Liver (tissue), 9 donors: Measurements from ENCODE around the gene SLC12A1. TPM values are rescaled to one million over a fixed set of nuclear protein-coding genes. Genes with fewer than 3 reads are reported as not detected.

Experiments
- DNase-seq: peaks from one replicate; pipeline ENCODE4 v3.0.0-alpha.2; 2017; ENCODE audit warnings: low spot score
- H3K27ac ChIP-seq, 2 donors: one replicate each; pipeline ENCODE4 v1.7.0; 2013; ENCODE audit warnings: inconsistent platforms in 2 of 2, low read length in 2 of 2, control low read depth in 1 of 2, low read depth in 1 of 2, mild to moderate bottlenecking in 1 of 2
- H3K27me3 ChIP-seq, 4 donors: one replicate each; pipeline versions ENCODE4 v1.6.1 to v1.7.0; 2013; ENCODE audit warnings: low read length in 3 of 4, inconsistent platforms in 1 of 4, mild to moderate bottlenecking in 1 of 4, moderate library complexity in 1 of 4; ENCODE audit not compliant: control insufficient read depth in 4 of 4, insufficient read depth in 4 of 4
- H3K36me3 ChIP-seq, 4 donors: one replicate each; pipeline versions ENCODE4 v1.6.1 to v1.7.0; 2013; ENCODE audit warnings: low read length in 3 of 4, mild to moderate bottlenecking in 3 of 4, low read depth in 1 of 4, moderate library complexity in 1 of 4; ENCODE audit not compliant: control insufficient read depth in 4 of 4, insufficient read depth in 3 of 4
- H3K4me1 ChIP-seq, 4 donors: one replicate each; pipeline versions ENCODE4 v1.6.1 to v1.7.0; 2013; ENCODE audit warnings: low read length in 3 of 4, mild to moderate bottlenecking in 3 of 4, moderate library complexity in 1 of 4; ENCODE audit not compliant: control insufficient read depth in 4 of 4, insufficient read depth in 4 of 4
- H3K4me3 ChIP-seq, 3 donors: one replicate each; pipeline versions ENCODE4 v1.6.1 to v1.7.0; 2013; ENCODE audit warnings: low read length in 3 of 3, control low read depth in 1 of 3, low read depth in 1 of 3, mild to moderate bottlenecking in 1 of 3
- H3K9ac ChIP-seq, 2 donors: one replicate each; pipeline ENCODE4 v1.7.0; 2013; ENCODE audit warnings: low read length in 2 of 2, mild to moderate bottlenecking in 2 of 2, moderate library complexity in 2 of 2, control low read depth in 1 of 2, low read depth in 1 of 2
- H3K9me3 ChIP-seq, 4 donors: one replicate each; pipeline versions ENCODE4 v1.6.1 to v1.7.0; 2013; ENCODE audit warnings: low read length in 3 of 4; ENCODE audit not compliant: control insufficient read depth in 4 of 4
- ATF3 ChIP-seq: IDR thresholded peaks from 2 replicates; pipeline ENCODE4 v1.6.1; 2016; ENCODE audit warnings: antibody characterized with exemption
- CTCF ChIP-seq: fragments of 150-350 bp; IDR thresholded peaks from 2 replicates; pipeline ENCODE4 v1.5.1; 2017; ENCODE audit warnings: improper control_type of control experiment, low read depth, low read length; ENCODE audit not compliant: missing input control
- EGR1 ChIP-seq, 2 donors: IDR thresholded peaks; 2 replicates each; pipeline ENCODE4 v1.6.1; 2016 to 2018; ENCODE audit warnings: antibody characterized with exemption in 2 of 2, low read depth in 2 of 2
- FOXA1 ChIP-seq: IDR thresholded peaks from 2 replicates; pipeline ENCODE4 v1.6.1; 2016; ENCODE audit warnings: antibody characterized with exemption
- FOXA2 ChIP-seq: IDR thresholded peaks from 2 replicates; pipeline ENCODE4 v1.6.1; 2016; ENCODE audit warnings: antibody characterized with exemption
- GABPA ChIP-seq, 2 donors: IDR thresholded peaks in 1 of 2; conservative IDR thresholded peaks in 1 of 2; 2 replicates each; pipeline ENCODE4 v1.6.1; 2016; ENCODE audit warnings: antibody characterized with exemption in 2 of 2, mild to moderate bottlenecking in 1 of 2, moderate library complexity in 1 of 2
- HNF4A ChIP-seq, 2 donors: conservative IDR thresholded peaks; 2 replicates each; pipeline ENCODE4 v1.6.1; 2016; ENCODE audit warnings: antibody characterized with exemption in 2 of 2, mild to moderate bottlenecking in 2 of 2
- HNF4G ChIP-seq: IDR thresholded peaks from 2 replicates; pipeline ENCODE4 v1.6.1; 2016; ENCODE audit warnings: antibody characterized with exemption
- MAX ChIP-seq: IDR thresholded peaks from 2 replicates; pipeline ENCODE4 v1.6.1; 2016; ENCODE audit warnings: antibody characterized with exemption
- NR2F2 ChIP-seq: IDR thresholded peaks from 2 replicates; pipeline ENCODE4 v1.6.1; 2016; ENCODE audit warnings: antibody characterized with exemption
- RAD21 ChIP-seq, 2 donors: IDR thresholded peaks; 2 replicates each; pipeline ENCODE4 v1.6.1; 2016; ENCODE audit warnings: antibody characterized with exemption in 2 of 2, mild to moderate bottlenecking in 2 of 2
- RXRA ChIP-seq, 2 donors: IDR thresholded peaks; 2 replicates each; pipeline ENCODE4 v1.6.1; 2017 to 2018; ENCODE audit warnings: antibody characterized with exemption in 2 of 2, mild to moderate bottlenecking in 1 of 2
- SP1 ChIP-seq: IDR thresholded peaks from 2 replicates; pipeline ENCODE4 v1.6.1; 2018; ENCODE audit warnings: antibody characterized with exemption, mild to moderate bottlenecking
- YY1 ChIP-seq: IDR thresholded peaks from 2 replicates; pipeline ENCODE4 v1.6.1; 2016; ENCODE audit warnings: antibody characterized with exemption, mild to moderate bottlenecking
- ZBTB33 ChIP-seq: IDR thresholded peaks from 2 replicates; pipeline ENCODE4 v1.6.1; 2016; ENCODE audit warnings: antibody characterized with exemption
- WGBS: extraction: QIAGEN DNeasy Blood & Tissue Kit; methylation state at CpG from one replicate; pipeline ENCODE4 v1.1.7; 2013; 5-methylcytosine and 5-hydroxymethylcytosine counted together
- polyA plus RNA-seq, 2 donors: library from polyadenylated mRNA; stranded (reverse) in 1 of 2; unstranded in 1 of 2; fragments of 200-250 nt in 1 of 2; fragments of >200 nt in 1 of 2; fragmentation: Nextera tagmentation in 1 of 2; extraction: Ambion mirVana in 1 of 2; gene quantifications; one replicate each; pipeline versions ENCODE4 v1.2.1 to v1.2.3, GENCODE V29; 2013 to 2015
- total RNA-seq, 2 donors: library from RNA; depleted of rRNA; stranded (reverse); fragments of >200 nt; gene quantifications; one replicate each; pipeline ENCODE4 v1.2.3, GENCODE V29; 2014
- donor health status: healthy.
- donor health status: healthy.
- donor health status: healthy.
- donor health status: healthy.
- donor health status: healthy.

SLC12A1 gene
- total and polyA plus RNA-seq, 4 donors = 0.03 to 0.42 (median 0.09) TPM

GRCh38 chr15:48304398-48304797 lies 98.3 kb downstream of the SLC12A1 start:
- Histone ChIP-seq H3K36me3 (no peaks in the 10 kb centered on the region), H3K4me1 (no peaks in the 10 kb centered on the region), H3K27me3 (no peaks in the 10 kb centered on the region), H3K9me3 (peaks cover 0 to 3% (median 0%) of the 10 kb centered on the region in 4 donors), H3K4me3 (no peak overlapping the region), H3K27ac (no peak overlapping the region), H3K9ac (no peak overlapping the region)
- TF ChIP-seq ZBTB33 (no peak), RXRA (IDR thresholded peaks at IDR 0.05) (no peak), RAD21 (IDR thresholded peaks at IDR 0.05) (no peak), FOXA2 (no peak), MAX (no peak), GABPA (IDR thresholded peaks at IDR 0.05 in 1 of 2, conservative IDR thresholded peaks at IDR 0.05 in 1 of 2) (no peak), EGR1 (IDR thresholded peaks at IDR 0.05; ENCODE audit: low read depth in 2 of 2) (no peak), HNF4A (conservative IDR thresholded peaks at IDR 0.05) (no peak), FOXA1 (no peak), NR2F2 (no peak), YY1 (no peak)
- DNase-seq = no peak
- WGBS = 49% methylated on average over 2 of the region's 2 CpGs

- no peaks in the 10 kb centered on the region for H3K4me1 ChIP-seq
- no peak for DNase-seq
- no peak overlapping the region for H3K9ac ChIP-seq
- no peak overlapping the region for H3K4me3 ChIP-seq
- 84% methylated on average over 1 of the region's 1 CpG for WGBS
- no peaks in the 10 kb centered on the region for H3K9me3 ChIP-seq
- H3K27ac ChIP-seq = no peak overlapping the region
- TF ChIP-seq HNF4A (conservative IDR thresholded peaks at IDR 0.05) = no peak
- no peak for TF ChIP-seq YY1
- no peak for TF ChIP-seq GABPA (IDR thresholded peaks at IDR 0.05 in 1 of 2, conservative IDR thresholded peaks at IDR 0.05 in 1 of 2)
- TF ChIP-seq RXRA (IDR thresholded peaks at IDR 0.05) = no peak
- no peak for TF ChIP-seq RAD21 (IDR thresholded peaks at IDR 0.05)
- no peak for TF ChIP-seq ATF3
- no peak for TF ChIP-seq FOXA2
- TF ChIP-seq HNF4G = no peak
- no peak for TF ChIP-seq CTCF
- no peak for TF ChIP-seq SP1
- H3K27me3 ChIP-seq = peaks cover 0 to 5% (median 0%) of the 10 kb centered on the region in 4 donors
- no peaks in the 10 kb centered on the region for H3K36me3 ChIP-seq
Observed at GRCh38 chr15:48306639-48307038, 100.5 kb downstream of the SLC12A1 start.

GRCh38 chr15:48307586-48307985 lies 101.5 kb downstream of the SLC12A1 start:
- Histone ChIP-seq H3K9ac (no peak overlapping the region), H3K27me3 (peaks cover 0 to 5% (median 0%) of the 10 kb centered on the region in 4 donors), H3K4me3 (no peak overlapping the region), H3K27ac (no peak overlapping the region), H3K9me3 (no peaks in the 10 kb centered on the region), H3K36me3 (no peaks in the 10 kb centered on the region), H3K4me1 (no peaks in the 10 kb centered on the region)
- WGBS = 86% methylated on average over 8 of the region's 8 CpGs
- DNase-seq = no peak
- TF ChIP-seq FOXA2 (no peak), MAX (no peak), RXRA (IDR thresholded peaks at IDR 0.05) (no peak), CTCF (no peak), ZBTB33 (no peak), EGR1 (IDR thresholded peaks at IDR 0.05; ENCODE audit: low read depth in 2 of 2) (no peak), HNF4G (no peak), NR2F2 (no peak)
